GM21786 (cell line): Measurements from ENCODE around the gene MVB12B.
"Not testable (repeated sequence)": the region's sequence is repeated elsewhere in the genome, so short reads cannot be mapped to it uniquely, and the experiment has no call there.

Experiments used
- ATAC-seq: cut with Tn5 transposase; IDR thresholded peaks from one replicate; pipeline ENCODE4 v1.9.1; 2021; ENCODE audit not compliant: unreplicated experiment

The MVB12B gene

DNA sequence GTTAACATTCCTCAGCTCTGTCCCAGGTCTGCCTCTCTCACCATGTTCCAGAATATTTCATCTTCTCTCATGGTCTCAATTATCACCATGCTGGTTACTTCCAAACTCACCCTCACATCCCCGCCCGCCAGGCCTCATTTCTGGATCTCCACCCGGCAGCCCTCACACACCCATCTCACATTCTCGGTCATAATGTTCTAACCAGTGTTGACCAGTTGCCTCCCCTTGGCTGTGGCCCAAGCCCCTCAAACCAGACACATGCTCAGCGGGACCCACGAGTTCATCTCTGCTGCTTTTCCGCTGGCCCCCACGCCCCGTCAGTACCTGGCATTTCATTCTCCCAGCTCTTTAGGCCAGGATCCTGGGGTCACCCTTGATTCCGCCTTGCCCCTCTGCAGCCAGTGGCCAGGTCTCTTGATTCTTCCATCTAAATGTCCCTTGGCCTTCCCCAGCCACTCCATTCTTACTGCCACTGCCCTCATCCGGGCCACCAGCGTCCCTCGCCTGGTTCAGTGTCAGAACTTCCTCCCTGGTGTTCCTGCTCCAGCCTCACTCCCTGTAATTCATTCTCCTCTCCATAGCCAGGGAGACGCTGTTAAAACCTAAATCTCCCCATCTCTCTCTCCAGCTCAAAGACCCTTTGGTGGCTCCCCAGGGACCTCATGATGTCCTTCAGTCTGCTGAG lies 141.7 kb downstream of the MVB12B start:
- ATAC-seq, result no peak

DNA sequence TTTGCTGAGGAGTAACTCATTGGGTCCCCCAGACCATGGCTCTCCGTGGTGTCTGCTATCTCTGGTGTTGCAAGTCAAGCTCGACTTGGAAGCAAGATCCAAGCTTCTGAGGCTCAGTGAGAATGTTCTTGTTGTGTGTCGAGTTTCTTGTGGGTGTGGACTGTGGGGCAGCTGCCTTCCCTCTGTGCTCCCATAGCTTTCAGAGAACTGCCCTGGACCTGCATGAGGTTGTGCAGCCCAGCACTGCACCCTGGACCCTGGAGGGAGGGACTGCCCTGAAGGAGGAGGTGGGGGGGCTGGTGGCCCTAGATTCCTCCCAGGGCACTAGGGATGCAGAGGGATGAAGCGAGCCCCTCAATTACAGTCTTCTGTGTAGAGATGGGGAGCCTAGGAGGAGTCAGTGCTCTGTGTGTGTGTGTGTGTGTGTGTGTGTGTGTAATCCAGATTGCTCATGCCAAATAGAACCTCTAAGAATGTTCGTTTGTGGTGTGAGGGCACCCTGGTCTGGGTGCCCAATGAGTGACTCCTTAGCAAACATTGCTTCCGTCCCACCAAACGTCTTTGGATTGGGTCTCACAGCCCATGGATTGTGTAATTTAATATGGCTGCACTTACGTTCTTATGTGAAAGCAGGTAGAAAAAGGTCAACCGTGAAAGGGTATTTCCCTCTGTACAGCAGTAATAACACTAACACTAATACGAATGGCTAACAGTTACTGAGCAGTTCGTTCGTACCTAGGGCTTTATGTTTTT lies 143.8 kb downstream of the MVB12B start:
- ATAC-seq, result no peak

DNA sequence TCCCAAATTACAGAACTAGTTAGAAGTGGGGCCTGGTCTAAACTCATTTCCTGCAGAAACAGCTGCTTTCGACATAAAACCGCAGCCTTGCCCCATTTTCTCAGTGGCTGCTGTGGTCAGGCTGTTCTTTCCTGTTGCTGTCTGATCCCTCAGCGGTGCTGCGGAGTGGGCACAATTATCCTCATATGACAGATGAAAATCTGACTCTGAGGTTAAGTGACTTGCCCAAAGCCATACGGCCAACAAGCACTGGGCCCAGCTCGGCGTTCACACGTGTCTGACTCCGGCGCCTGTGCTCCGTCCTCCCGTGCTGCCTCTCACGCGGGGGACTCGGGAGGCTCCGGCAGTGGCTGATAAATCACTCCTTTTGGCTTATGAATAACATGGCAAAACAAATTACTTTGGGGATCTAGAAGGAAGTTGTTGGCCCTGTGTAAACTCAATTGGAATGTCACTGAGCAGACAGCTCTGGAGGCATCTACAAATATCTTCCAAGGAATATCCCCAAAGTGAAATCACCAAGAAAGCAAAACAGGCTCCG lies 144.5 kb downstream of the MVB12B start:
- ATAC-seq, result no peak

DNA sequence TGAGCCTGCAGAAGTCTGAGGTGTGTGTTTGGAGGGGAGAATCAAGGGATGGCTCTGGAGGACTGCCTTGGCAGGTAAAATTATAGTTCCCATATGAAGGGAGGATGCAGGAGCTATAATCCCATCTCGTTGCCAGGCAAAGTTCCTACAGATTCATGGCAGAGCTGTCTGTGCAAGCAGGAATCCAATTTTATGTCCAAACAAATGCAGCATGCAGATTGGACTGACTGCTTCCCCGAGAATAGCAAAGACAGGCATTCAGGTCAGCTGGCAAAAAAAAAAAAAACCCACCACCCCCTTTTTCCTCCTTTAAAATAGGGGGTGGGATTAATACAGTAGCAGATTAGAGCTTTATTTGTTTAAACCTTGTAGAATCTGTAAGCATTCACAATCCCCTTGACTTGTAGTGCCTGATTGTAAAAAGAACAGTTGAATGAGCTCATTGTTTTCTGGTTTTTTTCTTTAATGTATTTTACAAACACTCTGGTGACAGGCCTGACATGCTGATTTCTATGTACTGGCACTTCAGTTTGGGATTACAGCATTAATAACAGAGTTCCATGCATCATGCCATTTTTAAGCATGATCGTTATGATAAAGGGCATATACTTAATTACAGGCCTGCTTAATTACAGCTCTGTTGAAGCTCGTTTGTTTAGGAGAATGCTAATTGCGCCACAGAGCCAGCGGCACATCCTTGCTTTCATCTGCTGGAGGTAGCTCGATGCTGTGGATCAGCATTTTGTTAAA lies 145.7 kb downstream of the MVB12B start:
- ATAC-seq, result no peak

DNA sequence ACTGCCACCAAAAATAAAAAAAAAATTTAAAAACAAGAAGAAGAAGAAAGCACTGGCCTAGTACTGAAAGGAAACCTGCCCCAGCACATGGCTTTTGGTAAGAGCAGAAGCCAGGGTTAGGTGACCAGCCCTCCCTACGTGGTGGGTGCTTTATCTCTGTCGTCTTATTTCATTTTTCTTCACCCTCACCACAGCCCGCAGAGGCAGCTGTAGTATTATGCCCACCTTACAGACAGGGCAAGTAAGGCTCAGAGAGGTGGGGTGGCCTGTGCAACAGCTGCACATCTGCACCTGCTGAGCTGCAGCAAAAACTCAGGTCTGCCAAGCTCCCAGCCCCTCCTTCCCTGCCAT lies 146.3 kb downstream of the MVB12B start:
- ATAC-seq, result no peak

DNA sequence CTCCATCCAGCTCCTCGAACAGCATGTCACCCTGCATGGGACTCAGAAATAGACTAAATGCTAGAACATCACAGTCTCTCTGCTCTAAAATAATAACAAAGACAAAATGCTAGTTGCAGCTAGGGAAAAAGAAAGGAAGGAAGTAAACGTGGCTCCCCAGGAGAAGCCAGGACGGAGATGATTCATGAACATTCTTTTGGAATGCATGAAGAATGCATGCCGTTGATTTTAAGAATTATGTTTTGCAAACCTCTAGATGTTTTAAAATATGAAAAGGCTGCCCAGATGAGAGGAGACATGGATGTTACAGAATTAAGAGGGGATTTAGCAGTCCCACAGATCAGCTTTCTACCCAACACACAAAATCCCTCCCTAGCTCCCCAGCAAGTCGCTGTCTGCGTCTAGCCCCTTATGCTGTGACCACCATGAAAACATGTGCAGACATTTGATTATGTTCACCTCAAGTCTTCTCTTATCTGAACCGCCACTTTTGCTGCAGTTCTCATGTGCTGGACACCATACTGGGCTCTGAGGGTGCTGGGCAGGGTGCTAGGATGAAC lies 147.7 kb downstream of the MVB12B start:
- no peak for ATAC-seq

DNA sequence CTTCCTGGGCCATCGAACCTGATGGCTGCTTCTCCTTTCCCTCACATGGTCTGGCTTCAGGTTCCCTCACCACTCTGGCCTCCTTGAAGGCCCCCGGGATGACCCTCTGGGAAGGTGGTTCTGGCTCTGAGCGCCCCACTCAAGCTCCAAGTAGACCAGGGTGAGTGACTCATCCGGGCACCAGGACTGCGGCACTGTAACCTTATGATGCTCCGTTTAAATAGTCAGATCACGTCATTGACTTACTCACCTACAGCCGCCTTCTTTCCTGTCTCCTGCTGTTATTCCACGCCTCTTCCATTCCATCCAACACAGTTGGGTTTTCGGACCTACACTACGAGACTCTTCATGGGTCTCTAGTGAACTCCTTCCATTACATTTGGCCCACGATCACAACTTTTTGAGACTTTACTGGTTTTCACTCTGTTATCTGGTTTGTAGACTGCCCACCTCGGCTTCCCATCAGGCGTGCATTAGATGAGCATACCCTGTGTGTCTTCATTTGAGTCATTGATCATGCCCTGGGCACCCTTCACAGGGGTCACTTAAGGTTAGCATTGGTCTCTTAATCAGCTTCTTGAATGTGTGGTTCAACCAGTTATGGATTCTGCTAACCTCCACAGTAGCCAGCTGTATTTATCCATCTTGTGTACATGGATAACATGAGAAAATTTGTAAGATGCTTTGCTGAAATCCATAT lies 148.3 kb downstream of the MVB12B start:
- ATAC-seq, result no peak

DNA sequence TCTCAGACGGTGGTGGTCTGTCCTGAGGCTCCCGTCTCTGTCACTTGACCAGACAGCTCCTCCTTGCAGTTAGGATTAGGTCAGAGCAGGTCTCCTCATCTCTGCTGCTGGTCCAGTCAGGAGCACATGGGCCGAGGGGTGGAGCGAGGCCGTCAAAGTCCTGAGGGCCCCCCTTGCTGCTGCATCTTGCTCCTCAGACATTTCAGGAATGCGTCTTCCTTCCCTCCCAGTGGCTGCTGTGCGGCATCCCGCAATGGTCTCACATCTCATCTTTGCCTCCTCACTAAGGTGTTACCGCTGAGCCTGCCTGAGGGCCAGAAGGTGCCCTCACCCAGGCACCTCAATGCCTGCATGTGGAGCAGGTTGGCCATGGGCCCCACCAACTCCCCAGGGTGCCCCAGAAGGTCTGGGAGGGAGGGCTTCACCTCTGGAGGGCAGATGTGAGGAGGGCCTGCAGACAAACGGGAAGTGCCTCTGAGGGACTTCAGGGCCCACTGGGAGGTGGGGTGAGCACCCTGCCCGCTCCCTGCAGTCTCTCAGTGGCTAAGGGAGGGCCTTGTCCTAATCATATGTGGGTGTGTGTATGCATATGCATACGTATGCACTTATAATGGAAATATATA lies 149.4 kb downstream of the MVB12B start:
- ATAC-seq, result no peak

DNA sequence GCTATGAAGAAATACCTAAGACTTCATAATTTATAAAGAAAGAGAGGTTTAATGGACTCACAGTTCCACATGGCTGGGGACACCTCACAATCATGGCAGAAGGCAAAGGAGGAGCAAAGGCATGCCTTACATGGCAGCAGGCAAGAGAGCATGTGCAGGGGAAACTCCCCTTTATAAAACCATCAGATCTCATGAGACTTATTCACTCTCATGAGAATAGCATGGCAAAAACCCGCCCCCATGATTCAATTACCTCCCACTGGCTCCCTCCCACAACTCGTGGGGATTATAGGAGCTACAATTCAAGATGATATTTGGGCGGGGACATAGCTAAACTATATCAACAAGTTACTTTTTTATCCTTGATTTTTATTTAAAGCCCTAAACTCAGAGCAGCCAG lies 150.8 kb downstream of the MVB12B start:
- ATAC-seq, result not testable (repeated sequence)

DNA sequence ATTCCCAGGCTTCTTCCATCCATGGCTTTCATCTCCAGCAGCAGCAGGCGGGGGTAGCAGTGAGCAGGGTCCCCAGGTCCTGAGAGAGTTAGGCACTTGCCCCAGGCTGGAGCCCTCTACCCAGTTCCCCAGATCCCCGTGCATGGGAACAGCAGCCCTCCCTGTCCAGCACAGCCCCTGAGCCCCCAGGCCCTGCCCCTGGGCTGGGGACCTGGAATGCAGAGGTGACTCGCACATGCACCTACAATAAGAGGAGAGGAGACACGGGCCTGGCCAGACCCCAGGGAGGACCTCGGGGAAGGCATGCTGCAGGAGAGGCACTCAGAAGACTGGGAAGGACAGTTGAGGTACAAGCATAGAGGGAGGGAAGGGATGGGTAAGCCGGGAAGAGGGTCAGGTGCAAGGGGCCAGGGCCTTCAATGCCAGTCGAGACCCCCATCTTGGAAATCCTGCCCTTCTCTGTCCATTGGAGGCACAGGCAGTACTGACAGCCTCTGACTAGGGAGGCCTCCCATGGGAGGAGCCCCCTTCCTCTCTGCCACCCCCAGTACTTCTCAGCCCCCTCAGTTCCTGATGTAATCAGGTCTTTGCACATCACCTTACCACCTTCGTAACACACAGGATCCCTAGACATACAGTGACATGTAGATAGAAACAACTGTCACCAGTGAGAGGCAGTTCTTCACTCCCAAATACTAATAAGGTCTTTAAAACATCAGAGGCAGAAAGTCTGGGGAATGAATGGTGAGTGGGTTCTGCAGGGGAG lies 151.8 kb downstream of the MVB12B start:
- no peak for ATAC-seq

DNA sequence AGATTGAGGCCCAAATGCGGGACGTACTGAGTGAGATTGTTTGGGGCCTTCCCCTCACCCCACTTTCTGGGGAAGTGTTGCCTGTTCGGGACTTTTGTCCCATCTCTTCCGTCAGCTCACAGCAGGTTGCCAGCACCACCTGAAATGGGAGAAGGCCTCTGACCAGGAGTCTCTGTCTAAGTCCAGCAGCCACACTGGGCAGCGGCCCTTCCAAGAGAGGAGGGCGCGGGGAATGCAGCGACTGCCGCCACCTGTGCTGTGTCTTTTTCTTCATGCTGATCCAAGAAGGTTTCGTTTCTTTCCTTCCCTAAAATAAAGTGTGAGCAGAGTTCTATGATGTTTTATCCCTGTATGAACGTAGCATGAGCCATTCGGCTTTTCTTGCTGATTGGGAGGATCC lies 152.9 kb downstream of the MVB12B start:
- ATAC-seq, result no peak

DNA sequence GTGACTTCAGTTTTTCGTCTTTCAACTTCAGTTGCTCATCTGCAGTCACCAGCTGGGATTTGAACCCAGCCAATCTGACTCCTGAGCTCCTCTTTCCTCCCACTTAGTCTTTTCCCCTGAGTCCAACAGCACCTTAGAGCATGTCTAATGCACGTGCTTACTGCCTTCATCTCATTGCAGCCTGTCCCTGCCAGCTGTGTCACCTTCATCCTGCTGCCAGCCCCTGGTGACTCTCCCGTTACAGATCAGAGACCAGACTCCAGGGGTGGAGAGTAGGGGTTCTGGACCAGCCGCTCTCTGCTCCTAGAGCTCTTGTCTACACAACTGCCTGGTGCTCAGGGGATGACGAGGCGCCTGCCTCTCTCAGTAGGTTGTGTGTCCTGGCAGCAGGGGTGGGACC lies 154.2 kb downstream of the MVB12B start:
- no peak for ATAC-seq

DNA sequence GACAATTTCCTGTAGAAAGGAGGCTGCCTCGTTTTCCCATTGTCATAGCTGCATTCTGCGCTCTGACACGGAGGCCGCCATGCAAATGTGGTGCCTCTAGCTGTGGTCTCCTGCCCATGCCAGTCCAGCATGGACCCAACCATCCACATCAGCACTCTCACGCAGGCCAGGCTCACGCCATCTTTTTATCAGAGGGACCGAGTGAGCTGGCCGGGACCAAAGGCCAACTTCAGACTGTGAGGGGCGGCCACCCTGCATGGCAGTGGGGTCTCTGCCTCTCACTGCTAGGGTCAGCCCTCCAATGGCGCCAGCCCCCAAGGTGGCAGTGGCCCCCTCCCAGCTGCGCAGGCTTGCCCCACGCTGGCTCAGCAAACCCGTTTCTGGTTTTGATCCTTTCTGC lies 155.2 kb downstream of the MVB12B start:
- ATAC-seq, result no peak

DNA sequence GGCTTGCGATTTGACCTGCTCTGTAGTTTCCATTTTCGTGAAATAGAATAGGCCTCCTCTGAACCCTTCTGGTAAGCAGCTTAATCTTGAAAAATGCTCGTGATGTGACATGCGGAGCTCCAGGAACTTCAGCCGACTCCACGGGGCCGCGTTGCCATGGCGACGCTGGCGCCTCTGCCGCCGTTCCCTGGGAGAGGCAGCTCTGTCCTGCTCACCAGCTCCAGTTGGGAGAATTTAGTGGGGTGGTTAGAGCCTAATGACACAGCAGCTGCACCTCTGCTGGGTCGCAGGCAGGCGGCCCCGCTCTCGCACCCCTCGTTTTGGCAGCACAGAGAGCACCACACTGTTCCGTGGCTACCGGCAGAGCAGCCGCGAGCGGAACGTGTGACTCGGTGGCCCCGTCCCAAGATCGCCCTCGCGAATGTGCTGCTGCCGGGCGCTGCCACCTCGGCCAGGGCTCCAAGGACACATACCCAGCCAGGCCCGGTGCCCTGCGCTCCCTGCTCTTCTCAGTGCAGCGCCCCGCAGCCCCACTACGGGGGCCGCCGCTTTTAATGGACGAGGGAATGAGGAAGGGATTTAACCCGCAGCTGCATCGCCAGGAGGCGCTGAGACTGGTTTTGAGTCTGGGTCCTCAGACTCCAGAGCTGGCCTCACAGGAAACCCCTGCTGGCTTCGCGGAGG lies 155.9 kb downstream of the MVB12B start:
- no peak for ATAC-seq

DNA sequence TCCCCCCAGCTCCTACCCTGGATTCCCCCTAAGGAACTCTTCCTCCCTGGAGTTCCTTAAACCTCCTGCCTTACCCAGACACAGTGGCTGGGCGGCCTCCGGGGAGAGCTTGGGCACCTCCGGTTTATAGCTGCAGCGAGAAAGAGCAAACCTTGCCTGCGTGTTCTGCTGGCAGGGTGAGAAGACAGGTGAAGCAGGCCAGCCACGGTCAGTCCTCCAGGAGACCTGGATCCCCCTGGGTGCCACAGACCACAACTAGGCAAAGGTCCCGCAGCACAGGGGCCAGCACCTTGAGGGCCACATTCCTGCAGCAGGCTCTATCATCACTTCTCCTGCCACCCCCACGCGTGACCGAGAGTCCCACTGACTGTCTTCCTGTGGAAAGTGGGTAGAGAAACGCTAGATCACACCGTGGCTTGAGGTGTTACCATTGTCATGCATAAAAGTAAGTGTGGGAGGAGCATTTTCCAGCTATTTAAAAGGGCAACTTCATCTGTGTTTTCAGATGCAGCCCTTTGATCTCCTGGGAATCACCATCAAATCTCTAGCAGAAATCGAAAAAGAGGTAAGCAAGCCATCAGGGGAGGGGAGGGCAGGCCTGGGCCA lies 156.9 kb downstream of the MVB12B start:
- no peak for ATAC-seq

DNA sequence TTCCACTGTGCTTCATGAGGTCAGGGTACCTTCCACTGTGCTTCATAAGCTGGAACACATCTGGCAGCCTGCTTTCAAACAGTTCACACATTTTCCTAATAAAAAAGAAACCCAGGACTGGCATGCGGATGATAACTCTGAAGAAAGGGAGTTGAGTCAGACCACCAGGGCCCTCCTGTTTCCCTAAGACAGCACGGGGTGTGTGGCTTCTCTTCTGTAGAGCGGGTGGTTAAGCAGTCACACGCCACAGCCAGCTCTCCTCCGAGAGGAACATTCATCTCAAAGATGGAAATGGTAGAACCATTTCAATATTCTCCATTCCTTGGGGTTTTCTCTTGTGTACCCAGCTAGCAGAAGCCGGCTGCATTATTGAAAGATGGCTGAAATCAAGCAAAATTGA lies 159.0 kb downstream of the MVB12B start:
- ATAC-seq, result no peak

DNA sequence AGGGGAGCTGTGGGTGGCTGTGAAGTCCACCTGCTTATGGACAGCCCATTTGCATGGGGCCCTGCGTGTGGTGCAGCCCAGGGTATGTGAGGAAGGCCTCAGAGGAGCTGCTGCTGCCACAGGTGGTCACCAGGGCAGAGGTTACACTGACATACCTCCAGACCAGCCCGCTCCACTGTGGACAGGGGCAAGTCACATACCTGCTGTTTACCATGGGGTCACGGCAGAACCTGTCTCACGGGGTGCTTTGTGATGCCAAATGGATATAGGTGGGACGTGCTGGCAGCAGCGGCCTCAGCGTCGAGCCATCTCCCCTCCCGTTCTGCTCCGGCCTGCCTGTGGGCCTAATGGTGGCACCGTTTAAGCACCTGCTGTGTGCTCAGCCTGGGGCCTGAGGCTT lies 159.6 kb downstream of the MVB12B start:
- no peak for ATAC-seq

DNA sequence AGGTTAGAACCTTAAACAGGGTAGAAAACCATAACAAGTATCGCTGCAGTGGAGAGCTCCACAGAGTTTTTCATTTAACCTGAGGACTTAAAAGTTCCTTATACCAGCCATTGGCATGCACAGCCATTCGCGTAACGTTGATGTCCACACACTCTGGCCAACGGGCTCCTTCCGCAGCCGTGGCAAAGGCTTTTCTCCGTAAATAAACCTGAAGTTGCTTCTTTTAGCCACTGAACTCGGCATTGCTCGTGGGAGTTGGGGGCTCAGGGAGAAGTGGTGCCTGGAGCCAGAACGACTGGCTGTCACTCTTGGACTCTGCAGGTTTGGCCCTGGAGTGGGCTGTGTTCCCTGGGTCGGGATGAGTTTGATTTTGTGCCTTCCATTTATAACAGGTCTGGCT lies 161.2 kb downstream of the MVB12B start:
- no peak for ATAC-seq

DNA sequence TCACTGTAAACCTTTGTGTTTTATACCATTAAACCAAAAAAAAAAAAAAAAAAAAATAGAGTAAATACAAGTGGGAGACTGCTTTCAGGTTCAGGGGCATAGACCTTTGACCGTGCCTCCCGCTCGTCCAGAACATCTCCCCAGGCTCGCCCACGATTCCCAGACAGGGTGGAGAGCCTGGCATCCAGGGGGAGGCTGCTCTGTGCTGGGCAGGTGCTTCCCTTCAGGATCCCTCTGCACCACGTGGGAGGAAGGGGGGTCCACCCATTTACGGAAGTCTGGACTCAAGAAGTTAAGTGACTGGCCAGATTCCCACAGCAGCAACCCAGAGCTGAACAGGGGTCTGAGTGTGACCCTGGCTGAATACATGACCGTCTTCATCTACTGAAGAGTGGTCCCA lies 161.7 kb downstream of the MVB12B start:
- ATAC-seq, result no peak
